CD4-positive, alpha-beta T cell treated with Interleukin-6 for 4 hours (primary cell): Measurements from ENCODE around the gene HMGCS2.

Experiments
- DNase-seq: peaks from one replicate; pipeline ENCODE4 v3.0.0-alpha.2; 2020; ENCODE audit warnings: mixed read lengths

HMGCS2 gene

GRCh38 chr1:119752592-119752991 is 16.1 kb downstream of the HMGCS2 start:
- no peak for DNase-seq

DNA sequence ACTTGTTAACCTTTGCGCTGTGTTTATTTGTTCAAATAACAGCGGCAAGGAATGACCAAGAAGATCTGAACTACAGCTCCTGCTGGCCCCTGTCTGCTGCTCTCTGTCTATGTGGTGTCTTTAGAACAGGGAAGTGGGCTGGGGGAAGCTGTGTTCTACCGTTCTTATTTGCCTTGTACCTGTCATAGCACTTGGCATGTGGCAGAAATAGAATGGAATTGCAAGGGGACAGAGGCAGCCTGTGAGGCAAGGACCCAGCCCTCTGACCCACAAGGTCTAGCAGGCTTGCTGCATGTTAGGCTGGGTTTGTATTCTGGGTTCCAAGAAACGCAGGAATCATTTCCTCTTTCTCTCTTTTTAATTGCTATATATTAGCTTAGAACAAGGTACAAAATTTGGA is 20.7 kb downstream of the HMGCS2 start:
- no peak for DNase-seq

- DNase-seq = no peak
Measured at GRCh38 chr1:119747451-119747850, 21.3 kb downstream of the HMGCS2 start.

- no peak for DNase-seq
Measured at GRCh38 chr1:119745034-119745433, 23.7 kb downstream of the HMGCS2 start.

DNA sequence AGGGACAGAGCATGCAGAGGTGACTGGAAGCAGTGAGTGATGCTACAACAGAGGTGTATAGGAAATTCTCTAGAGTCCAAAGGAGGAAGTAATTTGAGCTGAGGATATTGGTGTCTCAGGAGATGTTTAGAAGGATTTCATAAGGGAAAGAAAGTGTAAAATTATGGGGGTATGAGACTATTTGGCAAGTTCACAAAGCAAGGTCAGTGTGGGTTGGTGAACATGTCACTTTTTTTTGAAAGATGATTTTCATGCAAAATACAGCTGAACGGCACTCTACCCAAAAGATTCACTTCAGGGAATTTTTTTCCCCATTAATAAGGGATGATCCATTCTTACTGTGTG is 24.1 kb downstream of the HMGCS2 start:
- DNase-seq = no peak

DNA sequence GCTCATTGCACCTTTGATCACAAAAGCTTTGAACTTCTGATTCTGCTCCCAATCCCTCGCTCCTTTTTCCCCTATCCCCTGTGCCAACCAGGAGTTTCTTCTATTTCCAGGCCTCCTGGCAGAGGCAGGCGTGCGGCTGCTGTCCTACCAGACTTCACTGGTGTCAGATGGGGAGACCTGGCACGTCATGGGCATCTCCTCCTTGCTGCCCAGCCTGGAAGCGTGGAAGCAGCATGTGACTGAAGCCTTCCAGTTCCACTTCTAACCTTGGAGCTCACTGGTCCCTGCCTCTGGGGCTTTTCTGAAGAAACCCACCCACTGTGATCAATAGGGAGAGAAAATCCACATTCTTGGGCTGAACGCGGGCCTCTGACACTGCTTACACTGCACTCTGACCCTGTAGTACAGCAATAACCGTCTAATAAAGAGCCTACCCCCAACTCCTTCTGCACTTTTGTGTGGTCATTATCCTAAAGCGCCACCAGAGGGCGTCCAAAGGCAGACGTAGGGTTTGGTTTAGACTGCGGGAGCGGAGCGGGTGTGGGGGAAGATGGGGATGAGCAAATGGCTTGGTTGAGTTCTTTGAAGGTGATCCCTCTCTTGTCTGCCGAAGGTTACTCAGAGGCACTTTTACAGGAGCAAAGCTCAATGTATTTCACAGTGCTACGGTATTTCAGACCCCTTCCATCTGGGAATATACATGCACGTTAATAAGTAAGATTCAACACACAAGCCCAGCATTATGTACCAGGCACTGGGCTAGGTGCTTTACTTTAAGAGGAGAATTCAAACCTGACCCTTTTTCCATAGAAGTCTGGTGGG is 24.7 kb downstream of the HMGCS2 start:
- DNase-seq = peak; percentile 53

- DNase-seq = no peak
Measured at GRCh38 chr1:119743308-119743707, 25.4 kb downstream of the HMGCS2 start.

- no peak for DNase-seq
Measured at GRCh38 chr1:119742677-119743076, 26.0 kb downstream of the HMGCS2 start.

- no peak for DNase-seq
Measured at GRCh38 chr1:119742202-119742601, 26.5 kb downstream of the HMGCS2 start.

- no peak for DNase-seq
Measured at GRCh38 chr1:119740896-119741780, 27.6 kb downstream of the HMGCS2 start.

DNA sequence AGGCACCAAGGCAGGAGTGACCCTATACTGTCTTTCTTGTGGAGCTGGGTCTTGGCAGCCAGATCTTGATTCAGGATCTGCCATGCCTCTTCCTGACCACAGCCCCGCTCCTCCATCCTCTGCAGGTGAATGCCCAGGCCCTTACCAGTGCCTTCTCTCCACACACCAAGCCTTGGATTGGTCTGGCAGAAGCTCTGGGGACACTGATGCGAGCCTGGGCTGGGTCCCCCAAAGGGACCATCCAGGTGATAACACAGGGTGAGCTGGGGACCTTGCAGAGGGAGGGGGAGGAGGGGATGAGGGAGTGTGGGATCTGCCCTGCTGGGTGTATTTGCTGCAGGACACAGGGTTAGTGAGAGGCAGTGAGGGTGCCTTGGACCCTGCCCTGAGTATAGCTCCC is 28.4 kb downstream of the HMGCS2 start:
- no peak for DNase-seq

GRCh38 chr1:119739150-119739549 is 29.6 kb downstream of the HMGCS2 start:
- DNase-seq = no peak

DNA sequence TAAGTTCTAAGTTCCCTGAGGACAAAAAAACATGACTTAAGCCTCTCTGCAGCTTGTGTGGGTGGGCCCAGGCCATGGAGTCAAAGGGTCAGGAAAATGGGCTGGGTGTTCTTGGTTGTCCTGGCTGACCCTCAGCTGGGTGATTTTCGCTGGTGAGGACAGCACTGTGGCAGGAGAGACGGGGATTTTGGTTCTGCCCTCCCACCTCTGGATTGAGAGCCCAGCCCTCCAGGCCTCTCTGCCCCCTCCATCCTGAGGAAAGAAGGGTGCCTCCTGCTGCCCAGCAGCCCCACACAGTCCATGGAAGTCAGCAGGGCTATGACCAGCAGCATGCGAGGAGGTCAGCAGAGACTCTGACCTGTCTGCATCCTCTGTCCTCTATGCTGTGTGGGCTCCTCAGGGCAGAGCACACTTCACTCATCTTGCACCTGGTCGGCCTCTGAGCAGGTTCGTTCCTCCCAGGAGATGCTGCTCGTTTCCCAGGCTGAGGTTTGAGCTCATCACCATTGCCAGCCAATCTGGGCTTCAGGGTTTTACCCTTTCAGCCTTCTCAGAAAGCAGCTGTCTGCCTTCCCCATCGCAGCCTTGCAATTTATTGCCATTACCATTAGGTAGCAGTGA is 30.5 kb downstream of the HMGCS2 start:
- DNase-seq = no peak

DNA sequence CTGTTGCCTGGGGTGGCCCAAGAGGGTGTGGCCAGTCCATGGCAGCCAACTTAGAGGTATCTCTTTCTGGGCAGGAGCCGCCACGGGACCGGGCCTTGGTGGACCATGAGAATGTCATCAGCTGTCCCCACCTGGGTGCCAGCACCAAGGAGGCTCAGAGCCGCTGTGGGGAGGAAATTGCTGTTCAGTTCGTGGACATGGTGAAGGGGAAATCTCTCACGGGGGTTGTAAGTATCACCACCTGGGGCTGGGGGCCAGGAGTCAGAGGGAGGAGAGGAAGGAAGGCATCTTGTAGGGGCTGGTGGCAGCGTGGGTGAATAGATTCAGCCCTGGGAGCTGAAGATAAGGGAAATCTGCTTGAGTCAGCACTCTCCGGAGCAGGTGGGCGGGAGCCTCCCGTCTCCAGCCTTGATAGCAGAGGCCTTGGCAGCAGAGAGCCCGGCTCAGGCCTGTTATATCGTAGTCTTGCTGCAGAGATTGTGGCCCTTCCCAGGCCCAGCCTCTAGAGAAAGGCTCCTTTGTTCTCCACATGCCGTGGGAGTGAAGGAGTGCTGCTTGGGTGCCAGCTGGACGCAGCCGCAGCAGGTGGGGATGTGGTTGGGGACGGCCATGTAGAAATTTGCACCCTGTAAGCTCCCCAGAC is 31.5 kb downstream of the HMGCS2 start:
- DNase-seq = no peak

DNA sequence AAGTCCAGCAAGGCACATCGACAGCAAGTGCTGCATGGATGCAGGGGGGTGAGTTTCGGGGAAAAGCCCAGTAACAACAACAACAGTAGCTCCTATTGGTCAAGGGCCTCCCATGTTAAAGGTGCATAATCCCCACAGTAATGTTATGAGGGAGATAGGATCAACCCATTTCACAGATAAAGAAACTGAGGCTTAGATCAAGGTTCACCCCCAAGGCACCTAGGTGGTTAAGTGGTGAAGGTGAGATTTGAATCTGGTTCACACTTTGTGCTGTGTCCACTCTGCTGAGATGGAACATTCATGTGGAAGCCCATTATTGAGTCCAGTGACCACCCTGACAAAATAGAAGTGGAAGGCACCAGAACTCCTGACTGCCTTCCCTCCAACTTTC is 32.1 kb downstream of the HMGCS2 start:
- no peak for DNase-seq

GRCh38 chr1:119735217-119735616 is 33.5 kb downstream of the HMGCS2 start:
- DNase-seq = no peak

DNA sequence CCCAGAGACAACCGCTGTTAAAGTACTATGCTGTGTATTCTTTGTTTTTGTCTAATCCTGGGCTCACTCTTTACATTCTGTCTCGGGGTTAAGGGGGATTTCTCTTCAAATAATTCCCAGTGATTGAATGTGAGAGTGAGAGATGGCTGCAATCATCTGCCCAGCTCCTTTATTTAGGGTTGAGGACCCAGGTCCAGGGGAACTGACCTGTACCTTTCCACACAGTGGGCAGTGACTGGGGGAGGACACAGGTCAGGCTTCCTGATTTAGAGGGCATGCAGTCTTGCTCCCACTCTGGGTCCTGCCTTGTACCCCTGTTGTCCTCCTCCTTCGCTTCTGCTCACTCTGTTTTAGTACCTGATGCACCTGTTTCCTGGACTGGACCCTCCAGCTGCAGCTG is 35.0 kb downstream of the HMGCS2 start:
- no peak for DNase-seq

DNA sequence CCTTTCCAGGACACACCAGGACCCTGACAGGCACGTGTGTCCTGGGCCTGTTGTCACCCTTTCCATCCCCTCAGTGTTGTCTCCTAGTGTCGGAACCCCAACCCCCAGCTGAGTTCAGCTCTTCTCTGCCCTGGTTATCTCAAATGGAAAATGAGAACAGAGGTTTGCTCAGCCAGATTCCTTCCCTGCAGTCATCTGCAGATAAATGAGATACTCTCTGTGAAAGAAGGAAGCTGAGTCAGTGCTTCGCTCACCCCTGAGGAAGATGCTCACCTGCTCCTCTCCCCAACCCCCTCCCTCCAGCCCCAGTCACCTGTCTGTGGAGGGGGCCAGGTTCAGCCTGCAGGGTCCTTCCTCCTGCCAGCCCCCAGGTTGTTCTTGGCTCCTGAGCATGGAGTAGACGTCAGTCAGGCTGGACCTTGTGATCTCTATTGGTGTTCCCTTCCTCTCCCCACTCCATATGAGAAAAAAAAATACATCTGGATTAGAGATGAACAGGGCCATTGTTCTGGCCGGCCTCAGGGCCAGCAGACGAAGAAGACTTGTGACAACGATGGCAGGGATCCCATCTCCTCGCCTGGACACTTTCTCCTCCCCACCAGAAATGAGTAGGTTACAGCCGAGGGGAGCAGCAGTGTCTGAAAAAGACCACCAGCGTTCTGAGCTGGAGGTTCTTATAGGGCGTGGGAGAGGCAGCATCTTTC is 36.1 kb downstream of the HMGCS2 start:
- DNase-seq = no peak

DNA sequence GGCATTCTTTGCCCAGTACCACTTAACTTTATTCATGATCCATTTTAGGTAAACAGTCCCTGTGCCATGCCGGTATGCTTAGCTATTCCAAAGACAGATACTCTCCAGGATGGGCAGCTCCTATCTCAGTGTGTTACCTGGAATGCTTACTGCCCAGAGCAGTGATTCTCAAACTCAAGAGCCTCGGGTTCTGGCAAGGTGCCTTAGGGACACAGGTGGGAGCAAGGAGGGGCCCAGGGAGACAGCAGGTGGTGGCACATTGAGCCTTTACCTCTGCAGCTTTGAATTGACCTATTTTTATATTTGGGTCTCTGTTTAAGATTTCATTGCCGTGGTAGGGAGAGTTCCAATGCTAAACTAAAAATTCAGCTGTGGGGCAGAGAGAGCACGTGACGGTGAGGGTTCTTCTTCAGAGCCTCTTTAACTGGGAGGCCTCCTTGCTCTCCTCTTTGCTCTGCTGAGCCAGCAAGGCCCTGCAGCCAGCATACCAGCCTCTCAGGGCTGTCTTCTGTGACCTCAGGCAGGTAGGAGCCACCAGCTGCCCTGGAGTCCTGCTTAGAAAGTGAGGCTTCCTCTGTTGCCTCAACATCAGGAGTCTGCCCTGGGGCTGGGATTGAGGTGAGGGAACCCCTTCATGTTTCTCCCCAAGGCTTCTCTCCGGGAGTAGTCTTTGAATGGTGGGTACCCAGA is 36.8 kb downstream of the HMGCS2 start:
- DNase-seq = no peak

DNA sequence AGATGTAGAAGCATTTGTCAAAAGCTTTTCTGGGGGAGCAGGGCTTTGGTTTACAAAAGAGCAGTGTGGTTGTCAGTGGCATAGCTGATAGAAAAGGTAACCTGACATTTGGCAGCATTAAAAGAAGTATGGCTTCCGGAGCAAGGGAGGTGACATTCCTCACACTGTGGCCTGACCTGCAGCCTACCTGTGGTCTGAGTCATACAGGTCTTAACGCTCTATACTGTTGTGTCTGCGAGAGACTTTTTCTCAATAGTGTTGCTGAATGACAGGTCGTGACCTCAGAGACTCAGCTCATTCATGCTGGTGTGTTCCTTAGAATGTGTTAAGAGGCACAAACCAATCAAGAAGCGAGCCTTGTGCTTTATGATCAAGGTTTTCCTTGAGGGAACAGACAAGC is 37.6 kb downstream of the HMGCS2 start:
- no peak for DNase-seq

DNA sequence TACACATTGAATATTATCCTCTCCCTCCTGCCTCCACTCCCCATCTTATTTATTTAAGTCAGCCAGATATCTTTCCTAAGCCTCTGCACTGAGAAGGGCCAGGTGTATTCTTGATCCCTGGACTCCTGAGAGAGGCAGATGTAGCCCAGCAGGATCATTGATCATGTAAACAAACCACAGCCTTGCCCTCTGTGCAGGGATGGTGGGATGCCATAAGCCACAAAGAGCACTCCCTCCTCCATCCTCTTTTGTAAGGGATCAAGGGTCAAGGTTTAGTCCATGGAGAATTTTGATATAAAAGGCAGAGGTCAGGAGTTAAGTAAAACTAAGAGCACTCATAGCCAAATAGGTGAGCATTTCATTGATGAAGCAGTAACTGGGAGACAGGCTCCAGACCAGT is 39.7 kb downstream of the HMGCS2 start:
- no peak for DNase-seq

DNA sequence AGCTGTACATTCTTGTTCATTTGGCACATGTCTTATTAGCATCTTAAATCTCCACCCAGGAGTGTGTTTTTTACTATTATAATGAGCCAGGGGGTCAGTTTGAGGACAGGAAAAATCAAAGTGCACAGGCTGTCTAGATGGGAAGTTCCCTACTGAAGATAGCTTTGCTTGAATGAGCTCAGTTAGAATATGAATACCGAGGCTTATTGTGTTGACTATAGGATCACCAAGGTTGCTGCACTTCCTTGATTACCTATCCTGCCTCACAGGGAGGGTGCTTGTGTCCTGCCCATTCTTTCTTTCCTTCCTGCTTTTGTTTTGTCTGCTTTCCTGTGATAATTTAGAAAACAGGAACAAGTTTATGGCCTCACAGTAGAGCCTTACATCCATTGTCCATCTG is 40.7 kb downstream of the HMGCS2 start:
- DNase-seq = no peak
